ENCODE results near the gene NLGN1. TPM values are rescaled to one million over a fixed set of nuclear protein-coding genes. Genes with fewer than 3 reads are reported as not detected.

NLGN1 gene
- total RNA-seq, 1 experiment from 2014 or later, result not detected

- no peak overlapping the region for H3K9ac ChIP-seq (ENCODE audit: low read length)
- no peak overlapping the region for H2AFZ ChIP-seq (ENCODE audit: low read depth, low read length, poor library complexity, severe bottlenecking)
- ChIA-PET RAD21 (ENCODE audit: low non-redundant PET in 1 of 2, low total read pairs in 2 of 2, uncharacterized antibody in 2 of 2, unreplicated experiment in 2 of 2) (no interaction called here), CTCF (no interaction called here), POLR2A (no interaction called here)
- no peaks in the 10 kb centered on the region for H3K27me3 ChIP-seq (ENCODE audit: insufficient read depth, low read length)
- no TSS peak for BruUV-seq (replicated peaks)
- H3K9me2 ChIP-seq (ENCODE audit: insufficient read depth), result no peaks in the 10 kb centered on the region
- H3K9me3 ChIP-seq (ENCODE audit: control insufficient read depth in 1 of 2, insufficient read depth in 1 of 2, low read depth in 1 of 2, low read length in 2 of 2), result no peaks in the 10 kb centered on the region
- intact Hi-C loops (cut with micrococcal nuclease), result no loop called here
- no peaks in the 10 kb centered on the region for H3K36me3 ChIP-seq (ENCODE audit: control insufficient read depth in 1 of 2, insufficient read depth in 2 of 2, low read length in 2 of 2)
- TF ChIP-seq POLR2A (IDR thresholded peaks at IDR 0.05; ENCODE audit: borderline replicate concordance, extremely low read depth, insufficient read depth, insufficient read length), result no peak
- no peak for TF ChIP-seq POLR2AphosphoS5 (IDR thresholded peaks at IDR 0.05; ENCODE audit: low read depth, low read length)
- no peak for TF ChIP-seq MAX (IDR thresholded peaks at IDR 0.05)
- no peak for TF ChIP-seq CTCF (IDR thresholded peaks at IDR 0.05 in 2 of 3, conservative IDR thresholded peaks at IDR 0.05 in 1 of 3; ENCODE audit: borderline replicate concordance in 1 of 3, insufficient read depth in 1 of 3, low read depth in 2 of 3, low read length in 2 of 3)
- no peak for TF ChIP-seq CBX3 (IDR thresholded peaks at IDR 0.05; ENCODE audit: low read depth)
- no peak for TF ChIP-seq SP1 (IDR thresholded peaks at IDR 0.05; ENCODE audit: low read depth)
- TF ChIP-seq SRF (IDR thresholded peaks at IDR 0.05; ENCODE audit: low read depth), result no peak
- TF ChIP-seq EZH2 (IDR thresholded peaks at IDR 0.05), result no peak
- no peak for TF ChIP-seq ZNF274 (IDR thresholded peaks at IDR 0.05; ENCODE audit: low read depth, low read length)
- no peak for TF ChIP-seq FOSL1 (IDR thresholded peaks at IDR 0.05; ENCODE audit: low read depth)
- no peak for TF ChIP-seq JUND (IDR thresholded peaks at IDR 0.05)
- TF ChIP-seq RAD21 (IDR thresholded peaks at IDR 0.05; ENCODE audit: low read depth), result no peak
- no peak for TF ChIP-seq ELF1 (IDR thresholded peaks at IDR 0.05; ENCODE audit: borderline replicate concordance, low read depth)
- TF ChIP-seq ZFX (IDR thresholded peaks at IDR 0.05), result no peak
- no peak for TF ChIP-seq ZBTB33 (IDR thresholded peaks at IDR 0.05; ENCODE audit: extremely low read depth, insufficient replicate concordance, low read length)
- H4K20me1 ChIP-seq (ENCODE audit: insufficient read depth), result no peaks in the 10 kb centered on the region
- ATAC-seq (no peak), DNase-seq (ENCODE audit: low read depth, low spot score) (no peak)
- H3K27ac ChIP-seq (ENCODE audit: low read depth, low read length), result no peak overlapping the region
- H3K79me2 ChIP-seq (ENCODE audit: insufficient read depth, low read length), result no peaks in the 10 kb centered on the region
- H3K4me2 ChIP-seq (ENCODE audit: low read length), result no peak overlapping the region
- no peak overlapping the region for H3K4me3 ChIP-seq (replicated peaks in 1 of 2; ENCODE audit: low read depth in 1 of 2, low read length in 2 of 2)
- no peaks in the 10 kb centered on the region for H3K4me1 ChIP-seq (ENCODE audit: control insufficient read depth in 1 of 2, insufficient read depth in 2 of 2, low read length in 2 of 2)
Observed at GRCh38 chr3:173725507-173725906, 328.0 kb downstream of the NLGN1 start.
